IMR-90 (cell line): ENCODE results near the gene UPK2. TPM values are rescaled to one million over a fixed set of nuclear protein-coding genes. Genes with fewer than 3 reads are reported as not detected.
A peak's percentile ranks its signal among the peaks of the same experiment; 100 is the strongest.

ENCODE experiments used
- ATAC-seq: fragments of 200-7000 bp; cut with Tn5 transposase; 2 replicates; pipeline ENCODE4 v1.9.1; 2020; ENCODE audit warnings: low read depth, mild to moderate bottlenecking, moderate library complexity
- BruUV-seq: library from RNA; stranded (reverse); fragments of 400-500 nt; replicated peaks from 2 replicates; lab custom pipeline; 2021; lab: Mats Ljungman, UMichigan
- CTCF ChIA-PET: fragments of 300-600 bp; formaldehyde crosslinking; extraction: SDS; loops from one replicate; lab custom pipeline; 2021; ENCODE audit warnings: antibody characterized with exemption; lab: Yijun Ruan, JAX
- POLR2A ChIA-PET: fragments of 300-600 bp; sonication (Branson Sonifier 250); formaldehyde crosslinking; loops from one replicate; lab custom pipeline; 2022; ENCODE audit warnings: antibody characterized with exemption; ENCODE audit not compliant: unreplicated experiment; lab: Charles Lee
- DNase-seq: peaks from one replicate; pipeline ENCODE4 v3.0.0; 2013
- H2AFZ ChIP-seq: replicated peaks from 2 replicates; pipeline ENCODE3; 2013; ENCODE audit warnings: low read length, mild to moderate bottlenecking; ENCODE audit not compliant: poor library complexity
- H2AK5ac ChIP-seq: 2 replicates; pipeline ENCODE4 v1.6.1; 2013; ENCODE audit warnings: low read depth, low read length, inconsistent platforms
- H2AK9ac ChIP-seq: replicated peaks from 2 replicates; pipeline ENCODE3; 2013; ENCODE audit warnings: mild to moderate bottlenecking, low read depth, low read length, moderate library complexity; ENCODE audit not compliant: poor library complexity
- H2BK120ac ChIP-seq: 2 replicates; pipeline ENCODE4 v1.6.1; 2013; ENCODE audit warnings: low read depth, low read length, inconsistent platforms
- H2BK15ac ChIP-seq: 3 replicates; pipeline ENCODE4 v1.6.1; 2013; ENCODE audit warnings: low read depth, low read length, inconsistent platforms
- H2BK20ac ChIP-seq: 2 replicates; pipeline ENCODE4 v1.6.1; 2013; ENCODE audit warnings: low read depth, mild to moderate bottlenecking, inconsistent platforms, low read length, moderate library complexity
- H2BK5ac ChIP-seq: 2 replicates; pipeline ENCODE4 v1.6.1; 2013; ENCODE audit warnings: mild to moderate bottlenecking, low read depth, low read length, inconsistent platforms; ENCODE audit not compliant: poor library complexity, severe bottlenecking
- H3K14ac ChIP-seq: replicated peaks from 2 replicates; pipeline ENCODE4 v1.6.1; 2013; ENCODE audit warnings: low read depth, low read length, inconsistent platforms
- H3K18ac ChIP-seq: 2 replicates; pipeline ENCODE4 v1.6.1; 2013; ENCODE audit warnings: low read depth, low read length, control low read depth
- H3K23ac ChIP-seq: 2 replicates; pipeline ENCODE4 v1.6.1; 2013; ENCODE audit warnings: low read depth, low read length, inconsistent platforms
- H3K27ac ChIP-seq: 2 replicates; pipeline ENCODE4 v1.5.1; 2013; ENCODE audit warnings: mild to moderate bottlenecking, control low read depth, low read length; ENCODE audit not compliant: insufficient read depth
- H3K27me3 ChIP-seq: 2 replicates; pipeline ENCODE4 v1.6.1; 2013; ENCODE audit warnings: low read length; ENCODE audit not compliant: control insufficient read depth, insufficient read depth
- H3K36me3 ChIP-seq: 2 replicates; pipeline ENCODE4 v1.6.1; 2013; ENCODE audit warnings: low read length, mixed read lengths; ENCODE audit not compliant: control insufficient read depth, insufficient read depth
- H3K4ac ChIP-seq: 2 replicates; pipeline ENCODE4 v1.6.1; 2013; ENCODE audit warnings: low read depth, low read length, inconsistent platforms
- H3K4me1 ChIP-seq: 2 replicates; pipeline ENCODE4 v1.6.1; 2013; ENCODE audit warnings: low read length, mixed read lengths; ENCODE audit not compliant: control insufficient read depth, insufficient read depth
- H3K4me2 ChIP-seq: 2 replicates; pipeline ENCODE4 v1.6.1; 2013; ENCODE audit warnings: low read depth, mild to moderate bottlenecking, control low read depth, low read length, moderate library complexity
- H3K4me3 ChIP-seq: 2 replicates; pipeline ENCODE4 v1.5.1; 2013; ENCODE audit warnings: low read depth, mild to moderate bottlenecking, control low read depth, low read length, moderate library complexity; ENCODE audit not compliant: insufficient read depth
- H3K56ac ChIP-seq: 2 replicates; pipeline ENCODE4 v1.6.1; 2013; ENCODE audit warnings: low read length, inconsistent platforms; ENCODE audit not compliant: insufficient read depth; ENCODE audit errors: extremely low read depth
- H3K79me1 ChIP-seq, 2 experiments: 2 replicates each; pipeline ENCODE4 v1.6.1; 2013; ENCODE audit warnings: low read length in 2 of 2, inconsistent platforms in 1 of 2, low read depth in 1 of 2
- H3K9ac ChIP-seq: 2 replicates; pipeline ENCODE4 v1.6.1; 2013; ENCODE audit warnings: low read depth, low read length, control low read depth
- H3K9me1 ChIP-seq: 2 replicates; pipeline ENCODE4 v1.6.1; 2013; ENCODE audit warnings: low read length, inconsistent platforms; ENCODE audit not compliant: insufficient read depth
- H3K9me3 ChIP-seq: 2 replicates; pipeline ENCODE4 v1.6.1; 2013; ENCODE audit warnings: low read length; ENCODE audit not compliant: control insufficient read depth, insufficient read depth
- H4K20me1 ChIP-seq: 2 replicates; pipeline ENCODE4 v1.6.1; 2013; ENCODE audit warnings: low read length, inconsistent platforms; ENCODE audit not compliant: insufficient read depth
- H4K5ac ChIP-seq: 2 replicates; pipeline ENCODE4 v1.6.1; 2013; ENCODE audit warnings: mild to moderate bottlenecking, low read depth, low read length, control low read depth
- H4K8ac ChIP-seq, 2 experiments: 2 replicates each; pipeline ENCODE4 v1.6.1; 2013; ENCODE audit warnings: low read depth in 2 of 2, low read length in 2 of 2, control low read depth in 1 of 2, inconsistent platforms in 1 of 2
- H4K91ac ChIP-seq: 2 replicates; pipeline ENCODE4 v1.6.1; 2013; ENCODE audit warnings: low read depth, low read length, inconsistent platforms; ENCODE audit not compliant: insufficient read depth
- MAZ ChIP-seq: IDR thresholded peaks from 2 replicates; pipeline ENCODE4 v1.6.1; 2012; ENCODE audit warnings: low read depth, mild to moderate bottlenecking, low read length, improper control_type of control experiment, moderate library complexity, borderline replicate concordance
- SMC3 ChIP-seq: fragments of 150-350 bp; IDR thresholded peaks from 2 replicates; pipeline ENCODE4 v1.6.1; 2016; ENCODE audit warnings: low read depth, mild to moderate bottlenecking, antibody characterized with exemption, low read length, moderate library complexity
- USF2 ChIP-seq: fragments of 150-350 bp; IDR thresholded peaks from 2 replicates; pipeline ENCODE4 v1.6.1; 2017; ENCODE audit warnings: mild to moderate bottlenecking, antibody characterized with exemption, low read length, low read depth
- WGBS, 2 experiments: methylation state at CpG; one replicate each; pipeline versions ENCODE4 v1.1.5 to v1.1.7; 2013; ENCODE audit warnings: missing lambda C conversion rate in 2 of 2; ENCODE audit not compliant: insufficient read length in 1 of 2; ENCODE audit errors: extremely low coverage in 2 of 2; 5-methylcytosine and 5-hydroxymethylcytosine counted together
- dilution Hi-C: fragments of 300-500 bp; cut with HindIII; formaldehyde crosslinking; loops from one replicate; pipeline ENCODE4 v1.14.3; 2018; ENCODE audit warnings: low sequenced_read_pairs; ENCODE audit not compliant: unreplicated experiment
- in situ Hi-C: fragments of 300-500 bp; cut with MboI; formaldehyde crosslinking; loops from 3 replicates; pipeline ENCODE4 v1.14.3; 2019; ENCODE audit warnings: low sequenced_read_pairs, inconsistent platforms, mixed read lengths
- intact Hi-C: fragments of 100-400 bp; cut with micrococcal nuclease; formaldehyde crosslinking; loops from 2 replicates; pipeline ENCODE4 v1.10.0; 2022
- polyA plus RNA-seq, 3 experiments: library from polyadenylated mRNA; depleted of rRNA; stranded (reverse); fragments of >200 nt; gene quantifications; 2 replicates each; pipeline ENCODE4 v1.2.3, GENCODE V29; 2012; ENCODE audit warnings: low replicate concordance in 1 of 3
- total RNA-seq: library from RNA; depleted of rRNA; stranded (reverse); fragments of >200 nt; gene quantifications from 2 replicates; pipeline ENCODE4 v1.2.3, GENCODE V29; 2012

UPK2 gene
- total and polyA plus RNA-seq, 2 of the 4 experiments (the other 2 are of a cell fraction): 0.26 TPM; not detected in 1

DNA sequence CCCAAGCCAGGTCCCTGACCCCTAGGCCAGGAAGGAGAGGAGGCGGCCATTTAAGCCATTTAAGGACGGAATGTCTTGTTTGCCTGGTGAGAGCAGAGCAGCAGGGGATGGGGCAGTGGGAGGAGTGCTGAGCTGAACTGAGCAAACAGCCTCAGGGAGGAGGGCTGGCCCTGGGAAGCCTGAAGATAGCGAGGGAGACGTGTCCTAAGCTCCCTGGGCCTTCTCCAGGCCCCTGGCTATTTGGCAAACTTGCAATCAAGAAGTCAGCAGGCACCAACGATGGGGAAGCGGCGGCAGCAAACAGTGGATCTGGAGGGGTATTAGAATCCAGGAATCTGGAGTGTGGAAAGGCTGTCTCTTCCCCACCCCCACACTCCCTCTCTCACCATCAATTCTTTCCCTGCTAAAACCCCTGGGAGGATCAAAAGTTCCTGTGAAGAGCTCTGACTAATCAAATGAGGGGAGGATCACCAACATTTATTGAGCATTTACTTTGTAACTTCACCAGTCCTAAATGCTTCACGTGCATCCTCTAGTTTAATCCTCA is 39.2 kb upstream of the UPK2 start:
- peak overlapping the region; percentile 72 for H3K56ac ChIP-seq
- H2AK5ac ChIP-seq: peak overlapping the region; percentile 74
- no peaks in the 10 kb centered on the region for H3K9me3 ChIP-seq
- peak overlapping the region; percentile 82 for H3K14ac ChIP-seq
- no peaks in the 10 kb centered on the region for H3K27me3 ChIP-seq
- H3K4me3 ChIP-seq: no peak overlapping the region
- no CpG with 5 or more reads among the region's 8 CpGs for WGBS, 2 experiments
- H4K20me1 ChIP-seq: peaks cover 51% of the 10 kb centered on the region
- H2BK120ac ChIP-seq: peak overlapping the region; percentile 65
- H3K79me1 ChIP-seq: peaks cover 13 to 79% of the 10 kb centered on the region in 2 experiments; a peak in 3 of 4 replicates
- ATAC-seq: peak; percentile 13
- H3K4me2 ChIP-seq: peak overlapping the region; percentile 57
- peak overlapping the region; percentile 58 for H3K9ac ChIP-seq
- ChIA-PET CTCF (interaction anchor here (1.3 kb wide), 1 partner anchor 13 kb away, joined by 3 read pairs; no protein-coding TSS in a partner anchor), POLR2A (no interaction called here)
- peaks cover 71% of the 10 kb centered on the region for H3K4me1 ChIP-seq
- 0 out of 2 replicates have a peak overlapping the region, but pooled peaks have one; percentile 4 for H2BK20ac ChIP-seq
- H2BK15ac ChIP-seq: no peak overlapping the region
- H2BK5ac ChIP-seq: peak overlapping the region; percentile 96
- in situ Hi-C loops (no loop called here), intact Hi-C loops (no loop called here), dilution Hi-C loops (no loop called here)
- peak overlapping the region; percentile 73 for H4K5ac ChIP-seq
- H3K4ac ChIP-seq: peak overlapping the region; percentile 94
- H3K23ac ChIP-seq: peak overlapping the region; percentile 64
- peak; percentile 75 for DNase-seq
- TF ChIP-seq SMC3 (no peak), MAZ (peak; percentile 56; the same call in 1 of the 2 replicates), USF2 (no peak)
- peak overlapping the region; percentile 91 for H3K27ac ChIP-seq
- H4K91ac ChIP-seq: peak overlapping the region; percentile 42
- H2AK9ac ChIP-seq: peak overlapping the region; percentile 82
- BruUV-seq: no TSS peak
- H3K9me1 ChIP-seq: peaks cover 10% of the 10 kb centered on the region; the same call in 1 of the 2 replicates
- H2AFZ ChIP-seq: no peak overlapping the region
- no peaks in the 10 kb centered on the region for H3K36me3 ChIP-seq
- peak overlapping the region; percentile 38 for H3K18ac ChIP-seq
- peak overlapping the region; percentile 57 to 78 for H4K8ac ChIP-seq
